Activated CD4-positive, alpha-beta T cell treated with anti-CD3 and anti-CD28 coated beads for 24 hours (primary cell): ENCODE results near the gene TELO2.

Experiments
- DNase-seq, 2 donors: peaks; one replicate each; pipeline ENCODE4 v3.0.0-alpha.2; 2020; ENCODE audit warnings: low read depth in 2 of 2

TELO2 gene

DNA sequence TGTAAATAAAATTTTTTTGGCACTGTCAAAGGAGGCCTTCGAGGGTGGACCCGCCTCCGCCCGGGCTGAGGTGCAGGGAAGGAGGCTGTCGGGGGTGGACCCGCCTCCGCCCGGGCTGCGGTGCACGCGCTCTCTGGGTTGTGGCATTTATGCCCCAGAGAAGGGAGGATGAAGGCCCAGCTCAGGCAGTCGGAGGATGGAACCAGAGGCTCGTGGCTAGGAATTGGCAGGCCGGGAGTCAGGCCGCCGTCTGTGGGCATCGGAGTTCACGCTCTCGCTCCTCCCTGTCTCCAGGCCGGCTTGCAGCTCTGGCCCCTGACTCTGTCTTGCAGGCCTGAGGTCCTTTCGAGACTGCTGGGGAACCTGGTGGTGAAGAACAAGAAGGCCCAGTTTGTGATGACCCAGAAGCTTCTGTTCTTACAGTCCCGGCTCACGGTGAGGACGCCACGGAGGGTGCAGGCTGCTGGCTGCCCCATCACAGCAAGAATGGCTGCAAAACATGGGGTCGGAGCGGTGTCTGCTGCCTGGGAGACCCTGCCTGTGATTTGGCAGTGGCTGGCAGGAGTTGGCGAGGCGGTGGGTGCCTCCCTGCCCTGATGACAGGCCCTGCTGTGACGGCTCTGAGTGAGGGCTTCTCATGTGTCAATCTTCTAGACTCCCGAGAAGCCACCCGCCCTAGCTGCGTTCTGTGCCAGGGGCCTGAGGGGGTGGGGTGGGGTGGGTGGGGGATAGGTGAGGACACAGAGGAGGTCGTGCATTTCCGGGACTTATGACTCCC is 5.9 kb downstream of the TELO2 start:
- DNase-seq = no peak

GRCh38 chr16:1499756-1500464 is 6.8 kb downstream of the TELO2 start:
- no peak for DNase-seq

GRCh38 chr16:1500465-1501150 is 7.4 kb downstream of the TELO2 start:
- no peak for DNase-seq

DNA sequence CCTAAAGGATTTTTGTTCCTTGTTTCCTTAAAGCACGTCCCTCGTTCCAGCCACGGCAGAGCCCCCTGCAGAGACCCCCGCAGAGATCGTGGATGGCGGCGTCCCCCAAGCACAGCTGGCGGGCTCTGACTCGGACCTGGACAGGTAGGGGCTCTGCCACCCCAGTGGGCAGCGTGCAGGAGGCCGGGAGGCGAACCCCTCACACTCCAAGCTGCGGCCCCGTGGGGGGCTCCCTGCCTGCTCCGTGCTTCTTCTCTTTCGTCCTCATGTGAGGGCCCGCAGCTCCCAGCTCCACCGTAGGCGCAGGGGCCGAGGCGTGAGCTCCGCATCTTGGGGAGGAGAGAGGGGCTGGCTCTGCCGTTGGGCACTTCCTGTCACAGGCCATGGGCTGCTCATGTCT is 8.5 kb downstream of the TELO2 start:
- DNase-seq = no peak

DNA sequence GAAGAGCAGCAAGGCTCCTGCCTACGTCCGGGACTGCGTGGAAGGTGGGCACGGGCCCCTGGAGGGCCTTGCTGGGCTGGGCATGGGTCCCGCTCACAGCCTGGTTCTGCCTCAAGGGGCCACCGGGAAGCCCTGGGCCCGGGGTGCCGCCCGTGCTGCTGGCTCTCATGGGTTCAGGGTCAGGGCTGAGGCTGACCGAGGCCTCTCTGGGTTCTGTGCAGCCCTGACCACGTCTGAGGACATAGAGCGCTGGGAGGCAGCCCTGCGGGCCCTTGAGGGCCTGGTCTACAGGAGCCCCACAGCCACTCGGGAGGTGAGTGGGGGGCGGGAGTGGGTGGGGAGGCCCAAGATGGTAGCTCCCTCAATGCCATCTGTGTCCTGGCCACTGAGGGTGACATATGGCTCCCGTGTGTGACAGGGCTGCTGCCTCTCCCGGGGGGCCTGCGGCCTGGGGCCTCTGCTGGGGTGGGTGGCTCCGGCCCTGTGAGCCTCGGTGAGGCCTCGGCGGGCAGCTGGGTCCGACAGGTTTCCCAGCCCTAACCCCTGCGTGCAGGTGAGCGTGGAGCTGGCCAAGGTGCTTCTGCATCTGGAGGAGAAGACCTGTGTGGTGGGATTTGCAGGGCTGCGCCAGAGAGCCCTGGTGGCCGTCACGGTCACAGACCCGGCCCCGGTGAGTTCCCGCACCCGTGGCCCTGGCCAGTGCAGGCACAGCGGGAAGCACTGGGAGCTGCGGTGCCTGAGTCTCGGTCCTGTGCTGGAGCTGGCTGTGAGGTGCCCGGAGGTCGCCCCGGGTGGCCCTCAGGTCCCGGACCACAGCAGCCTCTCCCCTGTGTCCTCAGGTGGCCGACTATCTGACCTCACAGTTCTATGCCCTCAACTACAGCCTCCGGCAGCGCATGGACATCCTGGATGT is 9.2 kb downstream of the TELO2 start:
- DNase-seq = no peak

DNA sequence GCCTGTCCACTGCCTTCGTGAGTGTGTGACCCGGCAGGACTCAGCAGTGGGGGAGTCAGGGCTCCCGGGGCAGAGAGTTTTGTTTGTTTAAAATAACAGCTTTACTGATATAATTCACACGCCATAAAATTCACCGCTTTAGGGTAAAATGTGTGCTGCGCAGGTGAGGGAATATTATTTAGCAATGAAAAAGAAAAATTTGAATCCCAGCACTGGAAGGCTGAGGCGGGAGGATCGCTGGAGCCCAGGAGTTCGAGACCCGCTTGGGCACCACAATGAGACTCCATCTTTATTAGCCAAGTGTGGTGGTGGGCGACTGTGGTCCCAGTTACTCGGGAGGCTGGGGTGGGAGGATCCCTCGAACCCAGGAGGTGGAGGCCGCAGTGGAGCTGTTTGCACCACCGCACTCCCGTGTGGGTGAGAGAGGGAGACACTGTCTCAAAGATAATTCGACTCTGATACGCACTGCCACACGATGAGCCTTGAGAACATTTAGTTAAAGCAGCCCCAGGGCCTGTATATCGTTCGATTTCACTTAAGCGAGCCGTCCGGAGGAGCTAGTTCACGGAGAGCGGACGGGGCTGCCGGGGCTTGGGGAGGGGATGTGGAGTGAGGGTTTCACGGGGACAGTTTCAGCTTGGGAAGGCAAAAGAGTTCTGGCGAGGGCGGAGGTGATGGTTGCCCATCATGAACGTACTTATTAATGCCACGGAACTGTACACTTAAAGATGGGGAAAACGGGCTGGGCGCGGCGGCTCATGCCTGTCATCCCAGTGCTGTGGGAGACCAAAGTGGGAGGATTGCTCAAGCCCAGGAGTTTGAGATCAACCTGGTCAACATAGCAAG is 10.2 kb downstream of the TELO2 start:
- no peak for DNase-seq

DNA sequence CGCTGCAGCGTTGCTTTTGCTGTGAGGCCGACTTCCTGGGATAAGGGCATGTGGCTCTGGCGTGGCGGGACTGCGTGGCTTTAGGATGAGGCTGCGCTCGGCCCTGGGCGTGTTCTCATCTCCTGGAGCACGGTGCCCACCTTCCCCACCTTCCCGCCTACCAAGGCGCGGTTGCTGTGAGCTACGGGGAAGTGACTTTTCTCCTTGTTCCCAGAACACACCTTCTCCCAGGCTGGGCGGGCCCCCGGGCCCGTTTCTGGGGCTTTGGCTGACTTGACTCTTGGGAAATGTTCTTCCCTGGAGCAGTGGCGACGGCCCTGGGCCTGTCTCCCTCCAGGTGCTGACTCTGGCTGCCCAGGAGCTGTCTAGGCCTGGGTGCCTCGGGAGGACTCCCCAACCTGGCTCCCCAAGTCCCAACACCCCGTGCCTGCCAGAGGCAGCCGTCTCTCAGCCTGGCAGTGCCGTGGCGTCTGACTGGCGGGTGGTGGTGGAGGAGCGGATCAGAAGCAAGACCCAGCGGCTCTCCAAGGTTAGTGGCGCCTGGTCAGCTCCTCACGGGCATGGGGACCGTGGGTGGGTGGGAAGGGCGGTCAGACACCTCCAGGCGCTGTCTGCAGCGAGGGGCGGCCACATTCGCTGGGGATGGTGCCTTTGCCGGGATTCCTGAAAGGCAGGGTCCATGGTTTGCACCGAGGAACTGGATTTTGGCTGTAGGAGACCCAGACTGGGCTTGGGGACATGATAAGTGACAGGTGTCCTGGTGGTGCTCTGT is 12.1 kb downstream of the TELO2 start:
- DNase-seq = no peak

GRCh38 chr16:1505912-1506311 is 12.8 kb downstream of the TELO2 start:
- no peak for DNase-seq

- DNase-seq = no peak
Measured at GRCh38 chr16:1506494-1507213, 13.5 kb downstream of the TELO2 start.

- DNase-seq = no peak
Measured at GRCh38 chr16:1508494-1509187, 15.5 kb downstream of the TELO2 start.

DNA sequence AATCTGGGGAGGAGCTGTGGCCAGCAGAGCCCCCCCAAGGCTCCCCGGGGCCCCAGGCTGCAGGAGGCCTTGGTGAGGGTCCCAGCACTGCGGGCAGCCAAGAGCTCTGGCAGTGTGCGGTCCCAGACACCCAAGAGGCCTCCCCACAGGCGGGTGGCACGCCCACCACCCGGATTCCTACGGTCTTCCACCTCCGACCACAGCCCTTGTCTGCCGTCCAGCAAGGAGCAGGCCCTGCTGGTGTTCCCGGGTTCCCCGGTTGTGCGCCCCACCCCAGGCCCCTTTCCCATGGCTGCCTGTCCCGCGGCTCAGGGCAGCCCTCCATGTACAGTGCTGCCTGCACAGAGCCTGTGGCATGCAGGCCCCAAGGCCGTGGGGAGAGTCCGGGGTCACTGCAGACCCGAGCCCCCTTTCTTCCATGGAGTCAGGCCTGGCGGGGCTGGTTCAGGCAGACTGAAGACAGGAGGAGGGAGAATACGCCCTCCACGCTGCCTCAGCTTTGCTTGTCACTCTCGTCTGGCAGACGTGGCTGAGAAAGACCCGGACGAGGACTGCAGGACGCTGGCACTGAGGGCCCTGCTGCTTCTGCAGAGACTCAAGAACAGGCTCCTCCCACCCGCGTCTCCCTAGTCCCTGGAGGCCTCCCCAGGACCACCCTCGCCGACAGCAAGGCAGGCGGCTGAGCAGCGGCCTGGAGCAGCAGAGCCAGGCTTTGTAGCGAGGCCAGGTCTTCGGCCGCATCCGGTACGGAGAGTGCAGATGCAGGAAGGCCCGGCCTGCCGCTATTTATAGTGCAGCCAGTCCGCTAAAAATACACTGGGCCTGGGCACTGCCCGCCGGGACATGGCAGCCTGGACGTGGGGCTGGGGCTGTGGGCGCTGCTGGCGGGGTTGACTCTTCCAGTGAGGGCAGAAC is 16.4 kb downstream of the TELO2 start:
- no peak for DNase-seq

DNA sequence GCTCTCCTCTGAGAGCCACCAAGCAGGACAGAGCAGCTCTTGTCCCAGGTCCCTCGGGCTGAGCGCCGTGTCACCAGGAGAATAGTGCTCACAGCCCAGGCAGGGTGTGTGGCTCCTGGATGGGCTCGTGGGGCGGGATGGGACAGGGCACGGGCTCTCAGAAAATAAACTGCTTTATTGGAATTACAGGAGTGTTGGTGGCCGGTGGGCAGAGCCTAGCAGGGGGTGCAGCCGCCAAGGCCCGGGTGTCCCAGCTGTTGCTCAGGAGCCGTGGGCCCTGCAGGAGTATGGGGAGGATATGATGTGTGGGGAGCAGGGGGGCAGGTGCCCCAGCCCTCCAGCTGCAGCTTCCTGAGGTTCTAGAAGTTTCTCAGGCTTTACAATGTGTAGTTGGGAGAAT is 17.1 kb downstream of the TELO2 start:
- no peak for DNase-seq

GRCh38 chr16:1510941-1511351 is 17.8 kb downstream of the TELO2 start:
- DNase-seq = no peak

GRCh38 chr16:1511662-1512569 is 18.8 kb downstream of the TELO2 start:
- DNase-seq = no peak

DNA sequence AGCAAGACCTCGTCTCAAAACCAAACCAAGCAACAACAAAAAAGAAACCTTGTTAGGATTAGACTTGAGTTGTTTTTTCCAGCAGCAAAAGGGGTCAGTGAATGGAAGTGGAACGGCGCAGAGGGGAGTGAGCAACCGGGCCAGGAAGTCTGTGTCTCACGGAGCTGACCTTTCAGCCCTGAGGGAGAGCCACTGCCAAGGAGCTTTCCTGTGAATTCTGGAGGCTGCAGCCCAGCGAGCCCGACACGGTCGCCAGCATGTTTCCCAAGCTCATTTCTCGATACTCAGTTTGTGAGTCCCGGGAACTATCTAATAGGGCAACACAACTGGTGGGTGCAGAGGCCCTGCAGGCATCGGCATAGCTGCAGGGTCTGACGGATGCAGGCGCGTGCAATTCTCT is 19.6 kb downstream of the TELO2 start:
- no peak for DNase-seq

- DNase-seq = no peak
Measured at GRCh38 chr16:1514507-1514906, 21.3 kb downstream of the TELO2 start.
